ACHN (cell line): ENCODE results near the gene RMND1.

Source experiments
- DNase-seq: peaks from one replicate; pipeline ENCODE4 v3.0.0-alpha.2; 2015
- in situ Hi-C: cut with HindIII; loops from 2 replicates; pipeline ENCODE4 v1.10.0; 2017; ENCODE audit warnings: low sequenced_read_pairs, low pct_ligation_motif_present, low pct_unique_long_range_greater_than_20kb

Gene RMND1, protein sequence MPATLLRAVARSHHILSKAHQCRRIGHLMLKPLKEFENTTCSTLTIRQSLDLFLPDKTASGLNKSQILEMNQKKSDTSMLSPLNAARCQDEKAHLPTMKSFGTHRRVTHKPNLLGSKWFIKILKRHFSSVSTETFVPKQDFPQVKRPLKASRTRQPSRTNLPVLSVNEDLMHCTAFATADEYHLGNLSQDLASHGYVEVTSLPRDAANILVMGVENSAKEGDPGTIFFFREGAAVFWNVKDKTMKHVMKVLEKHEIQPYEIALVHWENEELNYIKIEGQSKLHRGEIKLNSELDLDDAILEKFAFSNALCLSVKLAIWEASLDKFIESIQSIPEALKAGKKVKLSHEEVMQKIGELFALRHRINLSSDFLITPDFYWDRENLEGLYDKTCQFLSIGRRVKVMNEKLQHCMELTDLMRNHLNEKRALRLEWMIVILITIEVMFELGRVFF

DNA sequence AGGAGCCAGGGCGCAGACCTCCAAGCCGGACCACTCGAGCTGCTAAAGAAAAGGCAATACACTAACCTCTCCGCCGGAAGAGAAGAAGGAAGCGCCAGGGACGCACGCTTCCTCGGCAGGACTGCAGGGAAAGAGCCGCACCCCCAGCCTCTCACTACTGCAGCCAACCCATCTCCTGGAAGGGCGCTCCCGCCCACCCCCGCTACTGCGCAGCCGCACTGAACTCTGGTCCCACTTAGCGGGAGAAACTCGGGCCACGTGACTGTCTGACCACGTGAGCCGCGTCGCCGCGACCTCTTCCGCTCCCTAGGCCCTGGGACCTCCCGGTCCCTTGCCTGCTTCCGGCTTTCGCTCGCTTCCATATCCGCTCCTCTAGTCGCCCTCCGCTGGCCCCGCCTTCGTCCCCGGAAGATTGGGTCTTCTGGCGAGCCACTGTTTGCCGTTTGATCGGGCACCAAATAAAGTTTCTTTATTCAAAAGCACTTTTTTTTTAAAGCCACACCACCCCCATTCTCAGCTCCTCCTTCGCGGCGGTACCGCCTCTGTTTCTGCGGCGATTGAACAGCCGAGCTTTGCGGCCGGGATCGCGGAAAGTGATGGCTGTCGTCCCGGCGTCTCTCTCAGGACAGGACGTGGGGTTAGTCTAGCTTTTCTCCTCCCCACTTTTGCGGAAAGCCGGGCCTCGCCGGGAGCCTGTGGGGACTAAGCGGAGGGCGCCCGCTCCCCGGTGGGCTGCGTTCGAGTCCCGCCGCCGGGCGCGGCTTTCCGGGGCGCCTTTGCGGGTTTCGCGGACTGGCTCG lies at the start of gene RMND1:
TSS of gene RMND1 (minus strand) at position 177 of the 800 bp plus-strand sequence. CDS start 6,315 bp downstream, outside the sequence.
- in situ Hi-C loops = no loop called here
- DNase-seq = peak; percentile 99

DNA sequence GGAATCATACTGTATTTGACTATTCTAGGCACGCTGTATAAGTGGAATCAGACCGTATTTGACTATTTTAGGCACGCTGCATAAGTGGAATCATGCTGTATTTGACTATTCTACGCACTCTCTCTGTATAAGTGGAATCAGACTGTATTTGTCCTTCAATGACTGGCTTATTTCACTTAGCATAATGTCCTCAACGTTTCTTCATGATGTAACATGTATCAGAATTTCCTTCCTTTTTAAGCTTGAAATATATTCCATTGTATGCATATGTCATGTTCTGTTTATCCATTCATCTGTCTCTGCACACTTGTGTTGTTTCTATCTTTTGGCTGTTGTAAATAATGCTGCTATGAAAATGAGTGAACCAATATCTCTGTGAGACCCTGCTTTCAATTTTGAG lies 47.6 kb upstream of the RMND1 start:
- in situ Hi-C loops = no loop called here
- DNase-seq = no peak

DNA sequence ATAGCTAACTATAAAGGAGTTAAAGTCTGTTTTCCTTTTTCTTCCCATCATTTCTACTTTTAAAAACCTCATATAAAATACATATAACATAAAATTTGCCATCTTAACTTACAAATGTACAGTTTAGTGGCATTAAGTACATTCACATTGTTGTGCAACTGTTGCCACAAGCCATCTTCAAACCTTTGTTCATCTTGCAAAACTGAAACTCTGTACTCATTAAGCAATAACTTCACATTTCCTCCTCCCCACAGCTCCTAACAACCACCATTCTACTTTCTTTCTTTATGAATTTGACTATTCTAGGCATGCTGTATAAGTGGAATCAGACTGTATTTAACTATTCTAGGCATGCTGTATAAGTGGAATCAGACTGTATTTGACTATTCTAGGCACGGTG lies 46.4 kb upstream of the RMND1 start:
- in situ Hi-C loops = no loop called here
- DNase-seq = no peak

DNA sequence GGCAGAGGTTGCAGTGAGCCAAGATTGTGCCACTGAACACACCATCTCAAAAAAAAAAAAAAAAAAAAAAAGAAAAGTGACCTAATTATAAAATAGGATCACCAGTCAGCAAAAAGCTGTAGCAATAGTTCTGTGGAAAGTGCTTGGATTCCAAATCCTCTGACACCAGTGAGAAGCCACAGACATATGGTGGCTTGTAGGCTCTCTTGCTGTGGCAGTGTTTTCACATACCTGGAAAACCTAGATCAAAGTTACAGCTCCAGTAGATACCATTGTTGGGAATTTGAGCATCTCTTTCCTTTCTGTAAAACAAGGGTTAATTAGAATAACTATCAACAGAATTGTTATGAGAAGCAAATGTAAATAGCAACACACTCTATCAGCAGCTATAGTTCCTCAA lies 46.0 kb upstream of the RMND1 start:
- DNase-seq = no peak
- in situ Hi-C loops = no loop called here

DNA sequence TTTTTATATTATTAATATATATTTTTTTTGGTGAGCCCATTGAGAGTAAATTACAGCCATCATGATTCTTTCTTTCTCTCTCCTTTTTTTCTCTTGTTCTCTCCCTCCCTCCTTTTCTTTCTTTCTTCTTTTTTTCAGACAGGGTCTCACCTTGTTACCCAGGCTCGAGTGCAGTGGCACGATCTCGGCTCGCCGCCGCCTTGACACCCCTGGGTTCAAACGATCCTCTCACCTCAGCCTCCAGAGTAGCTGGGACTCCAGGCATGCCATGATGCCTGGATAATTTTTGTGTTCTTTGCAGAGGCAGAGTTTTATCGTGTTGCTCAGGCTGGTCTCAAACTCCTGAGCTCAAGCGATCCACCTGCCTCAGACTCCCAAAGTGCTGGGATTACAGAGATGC lies 43.5 kb upstream of the RMND1 start:
- in situ Hi-C loops = no loop called here
- DNase-seq = no peak

DNA sequence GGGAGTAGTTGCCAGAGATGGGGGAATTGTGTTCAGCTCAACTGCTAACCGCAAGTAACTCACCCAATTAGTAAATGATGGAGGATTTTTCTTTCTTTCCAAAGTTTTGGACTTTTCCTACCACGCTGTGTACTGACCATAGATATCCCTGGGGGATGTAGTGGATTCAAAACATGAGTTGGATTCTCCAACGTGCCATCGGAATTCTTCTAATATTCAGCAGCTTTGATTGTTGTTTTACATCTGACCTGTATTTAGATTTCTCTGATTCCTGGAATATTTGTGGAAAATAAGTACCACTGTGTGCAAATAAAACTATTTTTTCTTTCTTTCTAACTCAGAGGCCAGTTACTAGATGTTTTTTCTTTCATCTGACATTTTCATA lies 43.0 kb upstream of the RMND1 start:
- DNase-seq = no peak
- in situ Hi-C loops = no loop called here

DNA sequence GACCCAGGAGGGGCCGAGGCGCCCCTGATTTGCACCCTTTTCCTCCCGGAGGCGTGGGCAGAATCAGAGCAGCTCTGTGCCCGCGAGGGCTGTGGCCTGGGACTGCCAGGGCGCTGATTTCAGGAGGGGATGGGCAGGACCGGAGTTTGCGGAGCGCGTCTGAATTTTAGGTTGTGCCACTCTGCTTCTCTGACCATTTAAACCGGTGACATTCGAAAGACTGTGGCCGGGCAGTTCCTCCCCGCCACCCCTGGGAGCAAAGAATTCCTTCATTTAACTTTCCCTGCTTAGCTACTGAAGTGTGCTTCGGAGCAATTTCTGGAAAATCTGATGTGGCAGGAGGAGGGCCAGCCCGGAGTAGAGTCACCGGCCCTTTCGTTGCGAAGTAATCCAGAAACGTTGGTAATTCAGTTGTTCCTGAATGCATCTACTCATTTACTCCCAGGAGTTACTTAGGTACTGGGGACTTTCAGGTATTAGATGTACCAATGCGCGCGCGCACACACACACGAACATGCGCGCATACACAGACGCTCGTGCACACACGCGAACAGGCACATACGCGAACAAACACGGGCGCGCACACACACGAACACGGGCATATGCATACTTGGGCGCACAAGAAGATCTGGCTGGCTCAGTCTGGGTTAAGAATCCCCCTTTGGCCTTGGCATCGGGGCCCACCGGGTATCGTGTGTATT lies 42.5 kb upstream of the RMND1 start:
- in situ Hi-C loops = no loop called here

DNA sequence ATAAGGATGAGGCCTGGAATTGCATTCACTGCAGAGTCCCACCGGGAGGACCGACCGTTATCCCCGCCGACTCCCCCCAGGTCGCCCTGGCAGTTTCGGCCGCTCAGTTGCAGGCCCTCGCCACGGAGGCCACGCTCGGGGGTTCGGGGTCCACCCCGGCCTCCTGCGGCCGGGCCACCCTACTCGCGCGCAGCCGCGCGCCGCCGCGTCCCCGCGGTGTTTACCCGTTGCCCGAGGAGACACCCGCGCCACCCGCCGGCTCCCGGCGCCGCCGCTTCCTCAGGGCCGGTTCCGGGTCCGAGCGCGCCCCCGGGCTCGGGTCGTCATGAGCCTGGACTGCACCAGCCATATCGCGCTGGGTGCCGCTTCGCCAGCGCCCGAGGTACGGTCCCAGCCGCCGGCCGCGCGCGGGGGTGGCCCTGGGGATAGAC lies 41.9 kb upstream of the RMND1 start, which contains the start of gene CCDC170:
TSS of gene CCDC170 (plus strand) at position 214 of the 431 bp plus-strand sequence. CDS start at position 326, 112 bp downstream.
- DNase-seq = peak; percentile 51
- in situ Hi-C loops = no loop called here

More for the DNA sequence above, 42.5 kb upstream of the RMND1 start:
- DNase-seq = peak; percentile 51

DNA sequence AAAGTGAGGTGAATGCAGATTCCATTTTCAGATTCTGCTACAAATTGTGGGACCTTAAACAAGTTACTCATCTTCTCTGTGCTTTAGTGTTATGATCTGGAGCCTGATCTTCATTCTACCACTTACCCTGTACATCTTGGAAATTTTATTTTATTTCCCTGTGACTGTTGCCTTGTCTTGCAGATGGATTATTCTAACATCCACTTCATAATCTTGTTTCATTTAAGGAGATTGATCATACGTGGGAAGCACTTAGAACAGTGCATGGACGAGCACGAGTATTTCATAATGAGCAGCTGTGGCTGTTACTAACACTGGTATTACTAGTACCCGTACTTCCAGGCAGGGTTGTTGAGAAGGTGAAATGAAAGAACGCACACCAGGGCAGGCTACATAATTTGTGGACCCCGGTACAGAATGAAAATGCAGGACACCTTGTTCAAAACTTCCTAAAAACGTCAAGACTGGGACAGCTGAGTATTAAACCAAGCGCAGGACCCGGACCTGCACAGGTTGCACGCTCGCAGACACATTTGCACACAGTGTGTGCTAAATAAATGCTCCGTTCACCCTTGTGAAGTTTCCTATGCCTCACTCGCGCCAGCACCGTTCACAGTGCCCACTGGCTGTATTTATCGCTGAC lies 41.4 kb upstream of the RMND1 start:
- no peak for DNase-seq

DNA sequence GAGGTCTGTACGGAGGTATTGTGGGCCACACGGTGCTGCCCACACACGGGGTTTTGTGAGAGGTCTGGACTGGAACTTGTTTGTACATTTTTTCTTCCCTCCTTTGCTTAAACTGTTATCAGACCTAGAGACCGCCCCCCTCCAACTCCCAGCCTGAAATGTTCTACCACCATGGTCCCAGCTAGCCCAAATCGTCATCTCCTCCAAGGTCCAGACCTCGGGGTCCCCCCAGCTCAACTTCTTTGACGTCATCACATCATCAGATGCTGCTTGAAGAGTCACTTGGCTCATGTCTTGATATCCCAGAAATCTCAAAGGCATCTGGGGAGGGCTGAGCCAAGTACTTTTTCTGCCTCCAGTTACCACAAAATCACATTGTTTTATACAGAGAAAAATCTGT lies 39.1 kb upstream of the RMND1 start:
- DNase-seq = no peak
- in situ Hi-C loops = no loop called here

More for the DNA sequence above, 41.4 kb upstream of the RMND1 start:
- in situ Hi-C loops = no loop called here

DNA sequence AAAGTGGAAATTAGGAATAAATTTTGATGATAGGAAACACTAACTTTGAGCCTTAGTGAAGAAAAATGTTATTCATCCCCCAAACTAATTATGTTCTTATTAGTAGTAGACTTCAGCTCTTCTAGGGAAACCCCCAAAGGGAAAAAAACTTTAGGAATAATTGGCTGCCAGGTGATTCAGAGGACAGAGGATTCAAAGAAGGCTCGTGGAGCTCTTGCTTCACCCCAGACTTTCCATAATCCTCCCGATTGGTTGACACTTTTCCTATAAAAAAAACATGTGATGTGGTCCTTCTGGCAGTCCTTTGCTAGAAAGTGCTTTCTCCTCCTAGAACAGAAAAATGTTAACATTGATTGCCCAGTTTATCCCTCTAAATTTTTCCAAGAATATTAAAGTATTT lies 36.3 kb upstream of the RMND1 start:
- DNase-seq = no peak
- in situ Hi-C loops = no loop called here

DNA sequence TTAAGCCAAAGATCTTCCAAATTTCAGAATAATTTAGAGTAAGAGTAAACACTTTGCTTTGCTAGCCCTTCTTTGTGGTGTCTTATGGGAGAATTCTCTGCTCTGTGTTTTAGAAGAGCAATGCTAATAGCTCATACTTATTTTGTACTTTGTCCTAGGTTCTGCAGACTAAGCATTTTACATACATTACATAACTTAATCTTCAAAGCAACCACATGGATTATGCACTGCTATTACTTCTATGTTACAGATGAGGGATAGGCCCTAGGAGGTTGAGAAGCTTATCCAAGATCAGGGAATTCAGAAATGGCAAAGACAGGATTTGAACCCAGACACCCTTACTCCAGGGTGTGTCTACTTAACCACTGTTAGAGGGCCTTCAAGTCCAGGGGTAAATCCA lies 32.1 kb upstream of the RMND1 start:
- in situ Hi-C loops = no loop called here
- no peak for DNase-seq

DNA sequence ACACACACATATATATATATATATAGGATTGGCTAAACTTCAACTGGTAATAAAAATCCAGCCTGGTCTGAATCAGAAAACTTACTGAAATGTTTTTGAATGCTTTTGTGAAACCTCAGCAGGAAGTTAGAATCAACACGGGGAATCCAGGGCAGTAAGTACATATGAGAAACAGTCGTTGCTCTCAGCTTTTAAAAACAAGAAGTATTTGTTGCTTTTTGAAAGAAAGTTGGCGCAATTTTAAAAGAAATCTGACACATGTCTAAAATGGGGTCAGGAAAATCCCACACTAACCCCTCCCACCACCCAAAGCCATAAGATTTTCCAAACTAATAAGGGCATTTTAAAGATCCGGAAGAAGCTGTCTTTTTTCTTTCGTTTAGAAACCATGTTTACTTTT lies 30.4 kb upstream of the RMND1 start:
- DNase-seq = no peak
- in situ Hi-C loops = no loop called here

DNA sequence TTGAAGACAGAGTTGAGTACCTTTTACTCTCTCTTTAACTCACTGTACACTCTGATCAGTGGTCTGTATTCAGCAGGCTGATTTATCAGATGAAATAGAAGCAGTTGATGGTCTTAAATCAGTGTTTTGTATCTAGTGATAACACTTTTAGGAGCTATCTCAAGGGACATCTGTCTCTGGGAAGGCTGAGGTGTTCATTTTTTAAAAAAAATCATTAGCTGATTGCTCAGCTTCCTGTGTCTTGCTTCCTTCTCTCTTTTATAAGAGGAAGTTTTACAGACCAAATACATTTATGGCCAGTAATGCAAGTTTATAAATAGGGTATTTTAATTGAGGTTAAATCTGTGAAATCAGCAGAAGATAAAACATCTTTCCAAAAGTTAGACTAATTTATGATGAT lies 29.9 kb upstream of the RMND1 start:
- in situ Hi-C loops = no loop called here

DNA sequence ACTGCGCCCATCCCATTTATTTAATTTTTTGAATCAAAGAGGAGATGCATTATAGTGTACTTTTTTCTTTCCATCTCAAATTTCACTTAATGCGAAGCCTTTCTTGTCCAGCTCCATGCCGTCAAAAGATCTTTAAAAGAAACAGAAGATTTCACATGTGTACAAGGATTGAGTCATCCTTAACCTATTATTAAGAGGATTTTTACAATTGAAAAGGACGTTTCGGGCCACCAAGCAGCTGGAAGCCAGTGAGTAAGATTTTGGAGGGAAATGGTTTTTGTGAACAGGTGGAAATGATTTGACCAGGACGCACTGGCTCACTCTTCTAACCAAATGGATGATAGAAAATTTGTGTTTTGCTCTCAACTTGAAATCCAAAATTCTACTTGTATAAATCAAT lies 26.7 kb upstream of the RMND1 start:
- in situ Hi-C loops = no loop called here

More for the DNA sequence above, 29.9 kb upstream of the RMND1 start:
- DNase-seq = no peak

DNA sequence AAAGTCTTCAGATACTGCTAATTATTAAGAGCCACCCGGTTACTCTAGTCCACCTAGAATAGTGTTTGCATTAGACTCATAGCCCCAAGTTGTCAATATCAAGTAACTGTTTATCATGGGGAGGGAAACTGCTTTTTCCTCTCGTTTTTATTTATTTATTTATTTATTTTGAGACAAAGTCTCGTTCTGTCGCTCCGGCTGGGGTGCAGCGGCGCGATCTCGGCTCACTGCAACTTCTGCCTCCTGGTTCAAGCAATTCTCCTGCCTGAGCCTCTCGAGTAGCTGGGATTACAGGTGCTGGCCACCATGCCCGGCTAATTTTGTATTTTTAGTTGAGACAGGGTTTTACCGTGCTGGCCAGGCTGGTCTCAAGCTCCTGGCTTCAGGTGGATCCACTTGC lies 25.8 kb upstream of the RMND1 start:
- no peak for DNase-seq
- in situ Hi-C loops = no loop called here

More for the DNA sequence above, 26.7 kb upstream of the RMND1 start:
- no peak for DNase-seq

DNA sequence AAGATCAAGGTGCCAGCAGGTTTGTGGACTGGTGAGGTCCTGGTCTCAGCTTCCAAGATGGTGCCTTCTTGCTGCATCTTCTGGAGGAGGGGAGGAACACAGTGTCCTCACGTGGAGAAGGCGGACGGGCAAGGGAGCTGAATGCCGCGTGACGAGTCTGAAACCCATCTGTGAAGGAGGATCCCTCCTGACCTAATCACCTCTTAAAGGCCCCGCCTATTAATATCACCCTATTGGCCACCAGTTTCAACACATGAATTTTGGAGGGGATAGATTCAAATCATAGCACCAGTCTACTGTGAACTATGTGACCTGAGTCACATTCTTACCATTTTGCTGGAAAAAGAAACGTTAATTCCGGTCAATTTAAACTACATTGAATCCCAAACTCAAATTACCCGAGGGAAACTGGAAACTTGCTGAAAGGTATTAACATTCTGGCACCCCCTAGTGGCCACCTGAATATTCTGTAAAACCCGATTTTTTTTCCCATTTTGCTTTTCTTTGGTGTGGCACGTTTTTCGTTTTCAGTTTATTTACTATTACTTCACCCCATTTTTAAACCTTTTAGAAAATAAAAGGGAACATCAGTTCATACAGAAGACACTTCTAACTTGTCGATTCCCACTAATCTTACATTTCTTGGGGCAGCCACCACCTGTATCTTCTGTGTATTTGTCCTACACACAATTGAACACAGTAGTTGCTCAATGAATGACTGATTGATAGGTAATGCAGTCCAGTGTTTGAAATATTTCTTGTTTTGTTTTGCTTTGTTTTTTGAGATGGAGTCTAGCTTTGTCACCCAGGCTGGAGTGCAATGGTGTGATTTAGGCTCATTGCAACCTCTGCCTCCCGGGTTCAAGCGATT lies 24.0 kb upstream of the RMND1 start:
- in situ Hi-C loops = no loop called here
- DNase-seq = peak; percentile 55

DNA sequence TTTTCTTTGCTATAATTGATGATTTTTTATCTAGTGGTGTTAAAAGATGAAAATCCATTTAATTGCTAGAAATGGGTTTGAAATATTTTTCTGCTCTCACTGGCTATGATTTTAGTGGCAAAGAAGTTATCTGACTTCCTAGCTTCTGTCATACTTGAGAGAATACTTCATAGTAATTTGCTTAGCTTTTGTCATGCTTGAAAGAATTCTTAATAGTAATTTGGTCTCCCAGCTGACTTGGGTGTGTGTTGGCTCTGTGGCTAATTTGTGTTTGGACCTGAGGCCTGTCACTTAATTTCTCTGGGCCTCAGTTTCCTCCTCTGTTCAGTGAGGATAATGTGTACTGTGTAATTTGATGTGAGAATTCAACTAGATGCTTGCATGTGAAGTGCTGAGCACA lies 12.8 kb upstream of the RMND1 start:
- in situ Hi-C loops = no loop called here
- no peak for DNase-seq
